Glomerular endothelial cell (primary cell): ENCODE measurements around the gene FAF1. TPM values are rescaled to one million over a fixed set of nuclear protein-coding genes. Genes with fewer than 3 reads are reported as not detected.

Source experiments
- DNase-seq: peaks from one replicate; pipeline ENCODE4 v3.0.0-alpha.2; 2011; ENCODE audit warnings: low read depth, low spot score; ENCODE audit errors: extremely low read depth
- total RNA-seq: library from RNA; depleted of rRNA; stranded (reverse); fragments of >200 nt; gene quantifications from 2 replicates; pipeline ENCODE4 v1.2.3, GENCODE V29; 2015

FAF1 gene
- total RNA-seq, 1 donor from 2014 or later = 42.9 TPM

DNA sequence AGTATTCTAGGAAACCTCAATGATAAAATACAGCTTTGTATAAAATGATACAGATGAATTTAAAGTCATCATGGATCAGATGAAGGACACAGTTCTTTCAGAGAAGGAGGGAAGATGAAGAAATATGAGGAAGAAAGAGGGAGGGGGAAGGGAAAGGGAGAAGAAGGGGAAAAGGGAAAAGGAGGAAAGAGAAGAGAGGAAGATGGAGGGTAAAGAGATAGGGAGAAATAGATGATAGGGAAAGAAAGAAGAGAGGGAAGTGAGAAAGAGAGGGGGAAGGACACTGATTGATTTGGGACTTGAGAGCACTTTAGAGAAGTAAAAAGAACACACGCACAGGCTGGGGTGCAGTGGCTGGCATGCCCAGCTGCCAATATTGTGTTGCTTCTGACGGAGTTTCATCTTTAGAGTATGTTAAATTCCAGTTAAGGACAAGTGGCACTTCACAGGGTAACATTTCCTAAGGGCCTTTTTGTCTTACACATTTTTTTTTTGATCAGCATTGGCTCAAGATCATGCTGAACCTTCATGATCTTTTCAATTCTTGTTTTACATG, 300.9 kb downstream of the FAF1 start:
- no peak for DNase-seq

DNA sequence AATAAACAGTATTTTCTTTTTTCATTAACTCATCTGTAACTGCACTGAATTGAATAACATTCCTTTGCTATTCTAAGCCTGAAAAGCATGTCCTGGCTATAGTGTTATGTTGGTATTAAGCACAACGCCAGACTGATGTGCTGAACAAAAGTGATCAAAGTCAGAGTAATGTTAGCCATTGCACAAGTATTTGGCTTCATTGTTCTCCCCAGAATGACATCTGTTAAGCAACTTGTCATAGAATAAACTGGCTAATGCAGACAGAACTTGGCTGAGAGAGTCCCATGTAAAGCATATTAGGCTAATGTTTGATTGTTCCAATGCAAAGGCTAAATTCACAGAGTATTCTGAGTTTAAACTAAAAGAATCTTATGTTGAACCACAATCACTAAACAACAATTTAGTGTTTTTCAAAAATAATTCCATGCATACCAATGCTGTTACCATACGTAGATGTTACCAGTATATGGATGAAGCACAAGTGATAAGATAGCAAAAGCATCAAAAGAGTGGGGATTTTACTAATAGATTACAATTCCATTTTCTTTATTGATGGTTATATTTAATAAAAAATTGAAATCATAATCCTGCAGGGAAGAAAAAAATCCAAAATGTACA, 301.5 kb downstream of the FAF1 start:
- DNase-seq = no peak

- DNase-seq = no peak
These were observed 303.1 kb downstream of the FAF1 start for GRCh38 chr1:50656931-50657330.

DNA sequence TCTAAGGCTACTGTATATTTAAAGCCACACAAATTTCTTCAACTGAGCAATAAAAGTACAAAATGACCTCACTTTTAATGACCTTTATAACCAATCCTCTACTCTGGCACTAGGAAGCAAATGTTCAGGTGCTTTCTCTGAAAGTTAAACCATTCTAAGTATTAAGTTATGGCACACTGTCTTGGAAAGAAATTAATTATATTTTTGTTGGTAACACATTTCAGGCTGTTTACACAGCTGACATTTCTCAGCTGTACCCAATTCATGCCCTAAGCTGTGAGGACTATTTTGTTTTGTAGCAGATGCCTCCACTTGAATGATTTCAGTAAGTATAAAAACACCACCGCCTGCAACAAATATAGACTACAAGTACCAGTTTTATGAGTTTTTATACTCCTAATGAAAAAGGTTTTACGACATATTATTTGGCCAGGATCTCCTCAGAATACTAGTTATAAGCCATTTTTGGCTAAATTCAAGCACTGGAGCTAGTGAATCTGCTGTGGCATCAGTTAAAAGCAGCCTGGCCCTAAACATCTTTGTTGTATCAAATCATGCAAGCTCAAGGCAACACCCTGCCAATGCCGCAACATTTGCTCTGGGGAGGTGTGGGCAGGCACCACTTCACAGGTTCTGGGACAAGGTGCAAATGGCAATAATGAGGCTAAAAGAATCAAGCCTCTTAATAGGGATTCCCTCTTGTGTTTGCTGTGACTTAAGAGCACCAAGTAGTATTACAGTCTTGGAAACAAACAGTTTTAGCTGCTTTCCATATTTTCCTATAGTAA, 308.4 kb downstream of the FAF1 start:
- DNase-seq = no peak

DNA sequence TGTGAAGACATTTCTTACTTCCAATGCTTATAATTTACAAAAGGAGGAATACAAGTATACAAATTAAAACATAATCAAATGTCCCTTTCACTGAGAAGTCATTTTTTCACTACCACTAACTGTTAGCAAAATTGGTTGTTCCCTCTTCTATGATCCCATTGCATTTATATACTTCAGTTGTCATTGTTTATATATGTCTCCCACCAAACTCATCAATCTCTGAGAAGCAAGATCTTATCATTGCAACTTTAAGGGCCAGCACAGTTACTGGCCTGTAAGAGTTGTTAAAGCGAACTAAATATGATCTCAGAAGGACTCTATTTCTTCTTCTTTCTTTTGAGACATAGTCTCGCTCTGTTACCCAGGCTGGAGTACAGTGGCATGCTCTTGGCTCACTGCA, 313.5 kb downstream of the FAF1 start:
- DNase-seq = no peak

DNA sequence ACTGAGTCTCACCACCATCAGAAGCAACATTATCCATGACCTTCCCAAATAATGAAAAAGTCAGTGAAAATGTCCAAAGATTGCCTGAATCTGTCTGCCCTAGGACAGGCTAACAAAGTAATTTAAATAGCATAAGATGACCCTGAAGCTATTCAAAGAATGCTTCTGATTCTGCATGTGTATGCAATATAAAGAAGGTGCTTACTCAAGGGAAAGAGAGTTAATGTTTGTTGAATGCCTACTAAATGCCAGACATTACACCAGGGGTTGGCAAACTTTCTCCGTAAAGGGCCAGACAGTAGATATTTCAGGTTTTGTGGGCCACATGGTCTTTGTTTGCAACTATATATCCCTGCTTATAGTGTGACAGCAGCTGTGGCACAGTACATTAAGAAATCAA, 314.9 kb downstream of the FAF1 start:
- no peak for DNase-seq

DNA sequence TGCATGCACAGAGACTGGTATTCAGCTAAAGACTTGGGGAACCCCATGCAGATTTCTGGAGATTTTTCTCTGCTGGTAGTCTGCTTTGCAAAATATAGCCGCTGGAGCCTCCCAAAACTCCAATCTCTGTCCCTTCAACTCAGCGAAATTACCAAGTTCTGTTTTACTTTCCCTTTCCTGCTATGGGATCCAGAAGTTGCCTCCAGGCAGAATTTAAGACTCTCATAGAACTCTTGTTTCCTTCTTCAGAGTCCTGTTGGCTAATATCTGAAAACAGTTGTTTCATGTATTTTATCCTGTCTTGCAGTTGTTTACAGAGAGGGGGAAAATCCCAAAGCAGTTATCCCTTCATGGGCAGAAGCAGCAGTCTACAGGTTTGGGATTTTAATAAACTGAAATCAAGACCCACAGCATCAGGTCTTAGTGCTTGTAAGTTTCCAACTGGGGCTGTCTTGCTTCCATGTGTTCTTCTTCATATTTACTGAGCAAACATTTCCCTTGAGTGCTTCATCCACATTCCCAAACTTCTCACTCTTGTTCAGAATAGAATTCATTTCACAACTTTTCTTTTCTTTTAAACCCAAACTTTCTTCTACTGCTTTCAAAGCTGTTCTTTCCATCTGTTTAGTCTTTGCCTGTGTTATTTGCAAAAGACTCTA, 315.5 kb downstream of the FAF1 start:
- no peak for DNase-seq

DNA sequence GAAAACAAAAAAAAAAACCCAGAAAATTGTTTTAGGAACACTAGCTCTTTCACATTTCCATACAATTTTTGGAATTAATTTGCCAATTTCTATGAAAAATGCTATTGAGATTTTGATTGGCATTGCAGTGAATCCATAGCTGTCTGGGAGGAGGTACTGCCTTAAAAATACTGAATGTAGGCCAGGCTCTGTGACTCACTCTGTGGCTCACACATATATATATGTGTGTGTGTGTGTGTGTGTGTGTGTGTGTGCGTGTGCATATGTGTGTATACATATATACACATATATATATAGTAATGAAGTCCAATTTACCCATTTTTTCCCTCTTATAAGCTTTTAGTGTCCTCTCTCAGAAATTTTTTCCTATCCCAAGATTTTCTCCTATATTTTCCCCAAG, 322.6 kb downstream of the FAF1 start:
- DNase-seq = no peak

DNA sequence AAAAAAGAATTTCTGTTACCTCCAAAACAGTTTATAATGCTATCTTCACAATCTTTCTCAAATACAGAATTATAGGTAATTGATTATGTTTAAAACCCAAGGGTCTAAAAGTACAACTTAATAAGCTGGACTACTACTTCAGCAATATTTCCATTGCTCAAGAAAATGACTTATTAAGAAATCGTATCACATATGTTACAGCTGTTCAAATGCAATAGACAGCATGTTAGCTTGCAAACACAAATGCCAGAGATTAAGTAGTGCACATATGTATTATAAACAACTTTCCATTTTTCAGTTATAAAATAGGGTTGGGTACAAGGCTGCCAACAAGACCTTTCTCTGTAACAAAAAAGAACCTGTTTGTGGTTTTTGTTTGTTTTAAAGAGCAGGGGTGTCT, 325.8 kb downstream of the FAF1 start:
- no peak for DNase-seq

GRCh38 chr1:50633465-50633864, 326.6 kb downstream of the FAF1 start:
- no peak for DNase-seq

DNA sequence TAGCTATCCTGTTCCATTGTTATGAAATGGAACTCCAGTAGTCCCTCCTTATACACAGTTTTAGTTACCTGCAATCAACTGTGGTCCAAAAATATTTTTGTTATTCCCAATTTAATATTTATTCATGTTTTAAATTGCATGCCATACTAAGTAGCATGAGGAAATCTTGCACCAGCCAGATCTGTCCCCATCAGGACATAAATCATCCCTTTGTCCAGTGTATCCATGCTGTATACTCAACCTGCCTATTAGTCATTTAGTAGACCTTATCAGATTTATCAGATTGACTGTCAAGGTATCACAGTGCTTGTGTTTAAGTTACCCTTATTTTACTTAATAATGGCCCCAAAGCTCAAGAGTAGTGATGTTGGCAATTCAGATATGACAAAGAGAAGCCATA, 328.9 kb downstream of the FAF1 start:
- DNase-seq = no peak

DNA sequence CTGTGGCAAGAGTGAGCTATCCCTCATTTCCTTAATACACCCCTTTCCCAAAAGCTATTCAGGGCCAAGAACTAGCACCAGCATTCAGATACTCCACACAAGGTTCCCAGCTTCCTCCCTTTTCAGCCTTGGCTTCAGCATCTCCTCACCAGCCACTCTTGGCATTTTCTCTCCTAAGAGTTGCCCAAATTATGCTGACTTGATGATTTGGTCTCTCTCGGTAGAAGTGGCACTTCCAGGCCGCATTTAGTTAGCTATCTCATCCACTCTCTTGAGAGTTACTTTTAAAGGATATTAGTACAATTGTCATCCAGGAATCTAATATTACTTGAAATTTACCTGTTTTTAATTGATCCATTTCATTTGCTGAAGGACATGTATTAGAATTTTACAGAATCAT, 337.8 kb downstream of the FAF1 start:
- no peak for DNase-seq

- no peak for DNase-seq
These were observed 339.3 kb downstream of the FAF1 start for GRCh38 chr1:50620680-50621329.

DNA sequence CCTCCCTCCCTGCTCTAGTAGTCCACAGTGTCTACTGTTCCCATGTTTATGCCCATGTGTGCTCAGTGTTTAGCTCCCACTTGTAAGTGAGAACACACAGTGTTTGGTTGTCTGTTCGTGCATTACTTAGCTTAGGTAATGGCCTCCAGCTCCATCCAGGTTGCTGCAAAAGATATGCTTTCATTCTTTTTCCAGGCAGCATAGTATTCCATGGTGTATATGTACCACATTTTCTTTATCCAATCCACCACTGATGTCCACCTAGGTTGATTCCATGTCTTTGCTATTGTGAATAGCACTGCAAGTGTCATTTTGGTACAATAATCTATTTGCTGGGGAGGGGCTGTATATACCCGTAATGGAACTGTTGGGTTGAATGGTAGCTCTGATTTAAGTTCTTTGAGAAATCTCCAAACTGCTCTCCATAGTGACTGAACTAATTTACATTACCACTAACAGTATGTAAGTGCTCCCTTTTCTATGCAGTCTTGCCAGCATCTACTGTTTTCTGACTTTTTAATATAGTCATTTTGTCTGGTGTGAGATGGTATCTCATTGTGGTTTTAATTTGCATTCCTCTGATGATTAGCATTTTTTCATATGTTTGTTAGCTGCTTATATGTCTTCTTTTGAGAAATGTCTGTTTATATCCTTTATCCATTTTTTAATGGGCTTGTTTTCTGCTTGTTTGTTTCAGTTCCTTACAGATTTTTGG, 344.9 kb downstream of the FAF1 start:
- DNase-seq = no peak

DNA sequence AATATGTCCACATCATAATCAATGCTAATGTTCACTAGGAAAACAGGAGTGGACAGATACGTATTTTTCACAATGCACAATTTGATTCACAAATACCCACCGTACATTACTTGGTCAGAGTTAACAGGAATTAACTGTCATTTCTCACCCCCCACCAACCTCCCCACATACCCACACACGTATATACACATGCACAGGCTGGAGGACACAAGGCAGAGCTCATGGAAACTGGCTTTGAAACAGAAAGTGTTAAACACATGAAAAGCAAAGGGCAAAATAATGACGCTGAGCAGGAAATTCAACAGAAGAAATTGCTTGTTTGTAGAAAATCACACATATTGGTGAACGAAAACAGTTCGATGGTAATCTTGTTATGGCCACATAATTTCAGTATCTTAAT, 348.4 kb downstream of the FAF1 start:
- no peak for DNase-seq

- no peak for DNase-seq
These were observed 349.5 kb downstream of the FAF1 start for GRCh38 chr1:50610563-50610962.

DNA sequence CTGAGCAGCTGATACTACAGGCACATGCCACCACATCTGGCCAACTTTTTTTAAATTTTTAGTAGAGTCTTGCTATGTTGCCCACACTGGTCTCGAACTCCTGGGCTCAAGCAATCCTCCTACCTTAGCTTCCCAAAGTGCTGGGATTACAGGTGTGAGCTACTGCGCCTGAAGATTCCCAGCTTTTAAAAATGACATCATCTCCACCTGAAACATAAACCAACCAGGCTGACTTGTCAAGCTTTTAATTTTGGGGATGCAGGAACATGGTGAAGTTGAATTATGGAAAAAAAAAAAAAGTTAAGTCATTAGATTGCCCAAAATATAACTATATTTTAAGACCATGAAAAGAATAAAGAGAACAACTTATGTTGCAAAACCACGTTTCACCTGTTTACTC, 350.6 kb downstream of the FAF1 start:
- no peak for DNase-seq

GRCh38 chr1:50605186-50605875, 354.7 kb downstream of the FAF1 start:
- peak; percentile 37 for DNase-seq

DNA sequence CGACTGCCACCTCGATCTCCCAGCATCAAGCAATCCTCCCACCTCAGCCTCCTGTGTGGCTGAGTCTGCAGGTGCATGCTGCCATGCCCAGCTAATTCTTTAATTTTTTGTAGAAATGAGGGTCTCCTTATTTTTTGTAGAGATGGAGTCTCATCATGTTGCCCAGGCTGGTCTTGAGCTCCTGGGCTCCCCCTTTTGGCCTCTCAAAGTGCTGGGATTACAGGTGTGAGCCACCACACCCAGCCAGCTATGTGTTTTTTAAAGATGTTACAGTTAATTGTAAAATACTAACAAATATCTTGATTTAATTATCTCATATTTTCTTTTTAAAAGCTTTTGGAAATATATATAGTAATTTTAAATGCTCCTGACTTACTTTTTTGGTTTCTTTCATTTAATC, 355.5 kb downstream of the FAF1 start:
- DNase-seq = no peak
